Activated naive CD8-positive, alpha-beta T cell treated with anti-CD3 and anti-CD28 coated beads, Interleukin-2, amount 50 U/mL, for 24 hours (primary cell): ENCODE measurements around the gene TPST1.
"Not testable (repeated sequence)": the region's sequence is repeated elsewhere in the genome, so short reads cannot be mapped to it uniquely, and the experiment has no call there.

ENCODE experiments used
- ATAC-seq: fragments of 150-1000 bp; cut with Tn5 transposase; one replicate; pipeline ENCODE4 v1.10.0; 2021
- DNase-seq: peaks from one replicate; pipeline ENCODE4 v3.0.0; 2021
- H3K27ac Mint-ChIP-seq: one replicate; pipeline ENCODE4 v1.8.0; 2021; ENCODE audit warnings: mild to moderate bottlenecking, mixed read lengths
- H3K27me3 Mint-ChIP-seq: one replicate; pipeline ENCODE4 v1.8.0; 2021; ENCODE audit warnings: mixed read lengths
- H3K36me3 Mint-ChIP-seq: one replicate; pipeline ENCODE4 v1.8.0; 2021; ENCODE audit warnings: low read depth, mixed read lengths
- H3K4me1 Mint-ChIP-seq: one replicate; pipeline ENCODE4 v1.8.0; 2021; ENCODE audit warnings: mixed read lengths
- H3K4me3 Mint-ChIP-seq: one replicate; pipeline ENCODE4 v1.8.0; 2021; ENCODE audit warnings: mild to moderate bottlenecking, moderate library complexity, mixed read lengths
- H3K9me3 Mint-ChIP-seq: one replicate; pipeline ENCODE4 v1.8.0; 2021; ENCODE audit warnings: mixed read lengths

TPST1 gene

GRCh38 chr7:66401126-66401525 is 196.0 kb downstream of the TPST1 start:
- H3K4me1 Mint-ChIP-seq, DNase-seq, H3K27me3 Mint-ChIP-seq, H3K27ac Mint-ChIP-seq, ATAC-seq, H3K9me3 Mint-ChIP-seq, H3K4me3 Mint-ChIP-seq: not testable (repeated sequence)
- H3K36me3 Mint-ChIP-seq, result peaks cover 22% of the 10 kb centered on the region

GRCh38 chr7:66401932-66402331 is 196.8 kb downstream of the TPST1 start:
- not testable (repeated sequence) for ATAC-seq, H3K9me3 Mint-ChIP-seq, H3K27ac Mint-ChIP-seq, H3K4me3 Mint-ChIP-seq, H3K4me1 Mint-ChIP-seq, DNase-seq, H3K27me3 Mint-ChIP-seq
- peaks cover 22% of the 10 kb centered on the region for H3K36me3 Mint-ChIP-seq

- H3K27me3 Mint-ChIP-seq, result no peaks in the 10 kb centered on the region
- no peak overlapping the region for H3K27ac Mint-ChIP-seq
- no peak for ATAC-seq
- no peak for DNase-seq
- no peak overlapping the region for H3K4me3 Mint-ChIP-seq
- H3K36me3 Mint-ChIP-seq, result peaks cover 22% of the 10 kb centered on the region
- no peaks in the 10 kb centered on the region for H3K4me1 Mint-ChIP-seq
- peaks cover 8% of the 10 kb centered on the region for H3K9me3 Mint-ChIP-seq
Observed at GRCh38 chr7:66403564-66403963, 198.4 kb downstream of the TPST1 start.

- Mint-ChIP-seq H3K4me3 (no peak overlapping the region), H3K9me3 (no peaks in the 10 kb centered on the region), H3K36me3 (no peaks in the 10 kb centered on the region), H3K27ac (no peak overlapping the region), H3K27me3 (no peaks in the 10 kb centered on the region), H3K4me1 (peaks cover 10% of the 10 kb centered on the region)
- DNase-seq, result no peak
- ATAC-seq, result no peak
Observed at GRCh38 chr7:66409493-66409892, 204.4 kb downstream of the TPST1 start.
